H1 (cell line): ENCODE data around the gene CEACAM8. TPM values are rescaled to one million over a fixed set of nuclear protein-coding genes. Genes with fewer than 3 reads are reported as not detected.

Experiments
- EZH2 ChIP-seq: fragments of 200-600 bp; sonication (generic); IDR thresholded peaks from 2 replicates; pipeline ENCODE4 v1.7.1; 2012; ENCODE audit warnings: low read depth, mild to moderate bottlenecking, moderate library complexity, low read length, inconsistent platforms; ENCODE audit not compliant: severe bottlenecking
- HDAC2 ChIP-seq, 2 experiments: fragments of 300-600 bp in 1 of 2; sonication (generic) in 1 of 2; IDR thresholded peaks; 2 replicates each; pipeline ENCODE4 v1.6.1; 2011 to 2012; ENCODE audit warnings: low read depth in 2 of 2, low read length in 2 of 2, mild to moderate bottlenecking in 2 of 2, moderate library complexity in 2 of 2, borderline replicate concordance in 1 of 2, inconsistent platforms in 1 of 2
- POLR2AphosphoS5 ChIP-seq: IDR thresholded peaks from 2 replicates; pipeline ENCODE4 v1.6.1; 2011; ENCODE audit warnings: low read depth, low read length
- polyA plus RNA-seq, 7 experiments: library from polyadenylated mRNA; depleted of rRNA in 3 of 7; stranded (reverse) in 5 of 7; unstranded in 2 of 7; fragments of >200 nt in 5 of 7; fragments of 200-250 nt in 2 of 7; gene quantifications; 1 replicate in 5 of 7; 2 replicates in 1 of 7; 4 replicates in 1 of 7; pipeline versions ENCODE4 v1.2.1 to v1.2.3, GENCODE V29; 2011 to 2013; ENCODE audit warnings: missing spikeins in 2 of 7, mixed read lengths in 2 of 7
- total RNA-seq: library from RNA; stranded (reverse); fragmentation: NEBNext Ultra II Directional; extraction: Animal tissue kit (Norgen Biotek cat#: 25700); gene quantifications from 2 replicates; pipeline ENCODE4 v1.2.1, GENCODE V29; 2021

CEACAM8 gene
- total and polyA plus RNA-seq, 2 of the 8 experiments (the other 6 are each of a cell fraction or from before 2014, with no cell fraction given), result not detected

GRCh38 chr19:42560731-42561130 is 34.0 kb downstream of the CEACAM8 start (continued):
- no peak for TF ChIP-seq HDAC2 (IDR thresholded peaks at IDR 0.05; ENCODE audit: borderline replicate concordance in 1 of 2, low read depth in 2 of 2, low read length in 2 of 2)
- TF ChIP-seq EZH2, result no peak
- TF ChIP-seq POLR2AphosphoS5, result no peak
